Right atrium auricular region (tissue), 2 donors: ENCODE data around the gene CYP4F22. TPM values are rescaled to one million over a fixed set of nuclear protein-coding genes. Genes with fewer than 3 reads are reported as not detected.

Experiments
- DNase-seq: peaks from one replicate; pipeline ENCODE4 v3.0.0-alpha.2; 2019; ENCODE audit warnings: low spot score
- H3K27ac ChIP-seq, 2 donors: fragments of 200-600 bp; sonication (generic); 1 replicate in 1 of 2; 2 replicates in 1 of 2; pipeline ENCODE4 v1.5.1; 2016 to 2019
- H3K27me3 ChIP-seq, 2 donors: fragments of 200-600 bp; sonication (generic); one replicate each; pipeline versions ENCODE4 v1.5.1 to v1.6.0; 2017 to 2019
- H3K36me3 ChIP-seq: fragments of 200-600 bp; sonication (generic); one replicate; pipeline ENCODE4 v1.5.1; 2016
- H3K4me1 ChIP-seq, 2 donors: fragments of 200-600 bp; sonication (generic); one replicate each; pipeline versions ENCODE4 v1.5.1 to v1.6.0; 2017 to 2019
- H3K4me3 ChIP-seq, 2 donors: fragments of 200-600 bp; sonication (generic); 1 replicate in 1 of 2; 2 replicates in 1 of 2; pipeline ENCODE4 v1.5.1; 2017 to 2019; ENCODE audit warnings: mild to moderate bottlenecking in 1 of 2, moderate library complexity in 1 of 2
- H3K9me3 ChIP-seq, 2 donors: fragments of 200-600 bp; sonication (generic); one replicate each; pipeline ENCODE4 v1.5.1; 2019
- total RNA-seq, 2 donors: library from RNA; depleted of rRNA; stranded (reverse); fragments of >200 nt; gene quantifications; one replicate each; pipeline ENCODE4 v1.1.0, GENCODE V29; 2016
- TF ChIP-seq, protein P1 (sequence below), 2 donors: fragments of 200-600 bp; sonication (generic); IDR thresholded peaks; one replicate each; pipeline ENCODE4 v1.5.1; 2019; ENCODE audit warnings: antibody characterized with exemption in 2 of 2

CYP4F22 gene
- total RNA-seq = not detected

GRCh38 chr19:15508035-15508710 is at the start of gene CYP4F22:
Gene CYP4F22 (plus strand): TSS chr19:15508525. CDS start chr19:15525337, 16,812 bp downstream.
- no peaks in the 10 kb centered on the region for H3K9me3 ChIP-seq
- H3K4me3 ChIP-seq = peak within 1 kb of the TSS in 1 of 2 donors; percentile 28
- no peak within 1 kb of the TSS for H3K27ac ChIP-seq
- H3K36me3 ChIP-seq = no peaks in the 10 kb centered on the region
- no peak for DNase-seq
- H3K4me1 ChIP-seq = peaks cover 0 to 3% of the 10 kb centered on the region in 2 donors
- TF ChIP-seq, protein P1, sequence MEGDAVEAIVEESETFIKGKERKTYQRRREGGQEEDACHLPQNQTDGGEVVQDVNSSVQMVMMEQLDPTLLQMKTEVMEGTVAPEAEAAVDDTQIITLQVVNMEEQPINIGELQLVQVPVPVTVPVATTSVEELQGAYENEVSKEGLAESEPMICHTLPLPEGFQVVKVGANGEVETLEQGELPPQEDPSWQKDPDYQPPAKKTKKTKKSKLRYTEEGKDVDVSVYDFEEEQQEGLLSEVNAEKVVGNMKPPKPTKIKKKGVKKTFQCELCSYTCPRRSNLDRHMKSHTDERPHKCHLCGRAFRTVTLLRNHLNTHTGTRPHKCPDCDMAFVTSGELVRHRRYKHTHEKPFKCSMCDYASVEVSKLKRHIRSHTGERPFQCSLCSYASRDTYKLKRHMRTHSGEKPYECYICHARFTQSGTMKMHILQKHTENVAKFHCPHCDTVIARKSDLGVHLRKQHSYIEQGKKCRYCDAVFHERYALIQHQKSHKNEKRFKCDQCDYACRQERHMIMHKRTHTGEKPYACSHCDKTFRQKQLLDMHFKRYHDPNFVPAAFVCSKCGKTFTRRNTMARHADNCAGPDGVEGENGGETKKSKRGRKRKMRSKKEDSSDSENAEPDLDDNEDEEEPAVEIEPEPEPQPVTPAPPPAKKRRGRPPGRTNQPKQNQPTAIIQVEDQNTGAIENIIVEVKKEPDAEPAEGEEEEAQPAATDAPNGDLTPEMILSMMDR (IDR thresholded peaks at IDR 0.05) = no peak
- H3K27me3 ChIP-seq = peaks cover 0 to 11% of the 10 kb centered on the region in 2 donors

DNA sequence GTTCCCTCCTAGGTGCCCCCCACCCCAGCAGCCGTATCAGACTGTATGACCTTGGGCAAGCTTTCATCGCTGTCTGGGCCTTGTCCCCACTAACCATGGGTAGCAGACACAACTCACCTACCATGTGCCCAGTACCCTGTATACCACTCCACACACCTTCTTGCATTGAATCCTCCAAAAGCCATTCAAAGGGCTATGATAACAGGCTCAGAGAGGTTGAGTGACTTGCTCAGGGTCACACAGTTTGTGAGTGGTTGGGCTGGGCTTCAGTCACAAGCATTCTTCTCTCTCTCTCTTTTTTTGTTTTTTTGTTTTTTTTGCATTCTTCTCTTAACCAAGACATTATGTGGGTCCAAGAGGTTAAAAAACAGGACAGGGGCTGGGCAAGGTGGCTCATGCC is 46.6 kb upstream of the CYP4F22 start:
- TF ChIP-seq, protein P1 (IDR thresholded peaks at IDR 0.05) = no peak
- Histone ChIP-seq H3K4me3 (no peak overlapping the region), H3K27me3 (peaks cover 5 to 7% of the 10 kb centered on the region in 2 donors), H3K36me3 (no peaks in the 10 kb centered on the region), H3K9me3 (no peaks in the 10 kb centered on the region), H3K4me1 (peaks cover 0 to 13% of the 10 kb centered on the region in 2 donors), H3K27ac (no peak overlapping the region)
- DNase-seq = no peak

DNA sequence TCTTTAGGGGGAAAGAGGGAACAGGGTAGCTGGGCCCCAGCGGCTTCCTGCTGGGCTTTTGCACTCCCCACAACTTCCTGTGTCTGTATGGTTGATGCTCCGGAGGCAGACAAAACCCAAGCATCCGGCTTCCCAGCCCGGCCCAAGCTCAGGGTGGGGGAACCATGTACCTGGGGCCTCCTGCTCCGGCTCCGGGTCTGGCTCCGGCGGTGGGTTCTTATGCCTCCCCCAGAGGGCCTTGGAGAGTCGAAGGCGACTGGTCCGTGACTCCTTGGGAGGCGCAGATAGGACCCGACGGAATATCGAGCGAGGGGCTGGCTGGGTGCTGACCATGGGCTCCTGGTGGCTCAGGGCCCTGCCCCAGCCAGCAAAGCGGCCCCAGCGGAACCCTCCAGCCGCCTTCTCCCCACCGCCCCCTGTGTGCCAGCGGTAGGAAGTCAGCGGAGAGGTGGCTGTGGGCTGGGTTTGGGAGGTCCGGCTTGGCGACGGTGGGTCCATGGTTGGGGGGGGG is 44.4 kb upstream of the CYP4F22 start:
- no peak for DNase-seq
- H3K27ac ChIP-seq = no peak overlapping the region

GRCh38 chr19:15464394-15465385 is 43.6 kb upstream of the CYP4F22 start, which contains the start of gene RASAL3:
Gene RASAL3 (minus strand): TSS chr19:15464544. CDS start chr19:15464358, 186 bp downstream.
- DNase-seq = no peak
- H3K4me3 ChIP-seq = peak within 1 kb of the TSS; percentile 21 to 43
- peaks cover 3 to 5% of the 10 kb centered on the region in 2 donors for H3K27me3 ChIP-seq
- H3K9me3 ChIP-seq = no peaks in the 10 kb centered on the region
- H3K27ac ChIP-seq = no peak within 1 kb of the TSS
- no peaks in the 10 kb centered on the region for H3K36me3 ChIP-seq
- H3K4me1 ChIP-seq = peaks cover 0 to 6% of the 10 kb centered on the region in 2 donors
- TF ChIP-seq, protein P1 (IDR thresholded peaks at IDR 0.05) = no peak

More for the DNA sequence above, 44.4 kb upstream of the CYP4F22 start:
- H3K9me3 ChIP-seq = no peaks in the 10 kb centered on the region
- TF ChIP-seq, protein P1 (IDR thresholded peaks at IDR 0.05) = no peak
- H3K36me3 ChIP-seq = no peaks in the 10 kb centered on the region
- H3K4me3 ChIP-seq = peak overlapping the region; percentile 21 to 43
- peaks cover 0 to 5% of the 10 kb centered on the region in 2 donors for H3K27me3 ChIP-seq
- H3K4me1 ChIP-seq = no peaks in the 10 kb centered on the region

DNA sequence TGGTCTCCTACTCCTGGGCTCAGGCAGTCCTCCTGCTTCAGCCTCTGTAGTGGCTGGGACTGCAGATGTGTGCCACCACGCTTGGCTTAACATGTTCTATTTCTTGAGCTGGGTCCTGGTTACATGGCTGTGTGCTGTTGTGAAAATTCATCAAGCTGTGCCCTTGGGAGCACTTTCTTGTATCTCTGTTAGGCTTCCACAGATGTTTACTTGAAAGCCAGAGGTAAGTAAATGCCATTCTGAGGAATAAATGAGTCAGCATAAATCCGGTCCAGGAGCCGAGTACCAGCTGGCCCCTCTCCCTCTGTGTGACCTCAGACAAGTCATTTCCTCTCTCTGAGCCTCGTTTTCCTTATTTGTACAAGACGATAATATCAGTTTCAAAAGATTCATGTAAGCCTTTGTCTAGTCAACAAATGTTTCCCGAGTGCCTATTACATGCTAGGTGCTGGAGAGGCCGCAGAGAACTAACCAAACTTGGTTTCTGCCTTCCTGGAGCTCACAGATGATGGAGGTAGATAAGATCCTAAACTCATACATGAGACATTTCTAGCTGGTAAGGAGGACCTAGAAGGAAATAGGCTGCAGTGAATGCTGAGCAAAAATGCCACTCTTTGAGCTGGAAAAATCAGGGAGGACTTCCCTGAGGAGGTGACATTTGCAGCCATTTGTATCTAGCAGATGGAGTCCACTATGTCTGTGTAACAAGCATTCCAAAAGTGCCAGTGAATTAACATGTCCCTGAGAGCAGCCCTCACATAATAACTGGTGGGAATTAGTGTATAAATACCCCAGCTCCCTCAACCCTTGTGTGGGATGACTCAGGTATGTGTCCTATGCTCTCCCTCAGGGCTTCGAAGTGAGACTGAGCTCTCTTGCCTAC is 41.2 kb upstream of the CYP4F22 start:
- peaks cover 3 to 5% of the 10 kb centered on the region in 2 donors for H3K27me3 ChIP-seq
- no peak for DNase-seq
- peaks cover 0 to 9% of the 10 kb centered on the region in 2 donors for H3K4me1 ChIP-seq
- TF ChIP-seq, protein P1 (IDR thresholded peaks at IDR 0.05) = no peak
- no peak overlapping the region for H3K4me3 ChIP-seq
- no peaks in the 10 kb centered on the region for H3K36me3 ChIP-seq
- H3K27ac ChIP-seq = no peak overlapping the region
- no peaks in the 10 kb centered on the region for H3K9me3 ChIP-seq
